Omental fat pad (tissue), 4 donors: Measurements from ENCODE around the gene CLMN. TPM values are rescaled to one million over a fixed set of nuclear protein-coding genes. Genes with fewer than 3 reads are reported as not detected.

Source experiments
- ATAC-seq: fragments of 150-250 bp; one replicate; pipeline ENCODE4 v1.9.1; 2016; ENCODE audit warnings: mild to moderate bottlenecking, moderate library complexity; ENCODE audit not compliant: low FRiP score
- DNase-seq: peaks from one replicate; pipeline ENCODE4 v3.0.0-alpha.2; 2019; ENCODE audit warnings: low spot score
- CTCF ChIP-seq, 3 donors: fragments of 450-650 bp; IDR thresholded peaks; one replicate each; pipeline ENCODE4 v1.5.1; 2016 to 2017; ENCODE audit warnings: antibody characterized with exemption in 3 of 3, mild to moderate bottlenecking in 3 of 3, moderate library complexity in 2 of 3
- total RNA-seq, 4 donors: library from RNA; depleted of rRNA; stranded (reverse); fragments of >200 nt; gene quantifications; one replicate each; pipeline ENCODE4 v1.1.0, GENCODE V29; 2016

CLMN gene
- total RNA-seq, 4 donors from 2014 or later = 25.1 to 41.9 (median 32.9) TPM

GRCh38 chr14:95353664-95354063 is 34.0 kb upstream of the CLMN start:
- ATAC-seq (no peak), DNase-seq (no peak)
- TF ChIP-seq CTCF (IDR thresholded peaks at IDR 0.05) = no peak

GRCh38 chr14:95353007-95353406 is 33.3 kb upstream of the CLMN start:
- ATAC-seq (no peak), DNase-seq (no peak)
- no peak for TF ChIP-seq CTCF (IDR thresholded peaks at IDR 0.05)

GRCh38 chr14:95352481-95352880 is 32.8 kb upstream of the CLMN start:
- no peak for DNase-seq
- TF ChIP-seq CTCF (IDR thresholded peaks at IDR 0.05) = no peak
- no peak for ATAC-seq

- ATAC-seq = no peak
- DNase-seq = no peak
- TF ChIP-seq CTCF (IDR thresholded peaks at IDR 0.05) = no peak
Measured at GRCh38 chr14:95349241-95349640, 29.5 kb upstream of the CLMN start.

- no peak for DNase-seq
- no peak for ATAC-seq
- TF ChIP-seq CTCF (IDR thresholded peaks at IDR 0.05) = no peak
Measured at GRCh38 chr14:95348395-95349080, 28.8 kb upstream of the CLMN start.

GRCh38 chr14:95346820-95347219 is 27.1 kb upstream of the CLMN start:
- no peak for ATAC-seq
- no peak for TF ChIP-seq CTCF (IDR thresholded peaks at IDR 0.05)
- DNase-seq = no peak

- no peak for ATAC-seq
- no peak for DNase-seq
- TF ChIP-seq CTCF (IDR thresholded peaks at IDR 0.05) = no peak
Measured at GRCh38 chr14:95346266-95346665, 26.6 kb upstream of the CLMN start.
